Activated T-helper 1 cell treated with anti-CD3 and anti-CD28 coated beads, Interleukin-12 subunit alpha, Interleukin-12 subunit beta, Interleukin-2, Interleukin-4 antibody, amounts not matched to agents 30 ng/mL and 10 ng/mL and 1 ng/mL, durations not matched to agents 14 hours and 24 hours and 36 hours (primary cell): ENCODE results near the gene POLR1A. TPM values are rescaled to one million over a fixed set of nuclear protein-coding genes. Genes with fewer than 3 reads are reported as not detected.

Source experiments
- DNase-seq: peaks from one replicate; pipeline ENCODE4 v3.0.0; 2021; ENCODE audit warnings: low spot score
- H3K27ac Mint-ChIP-seq: one replicate; pipeline ENCODE4 v1.8.0; 2021; ENCODE audit warnings: mild to moderate bottlenecking, mixed read lengths
- H3K27me3 Mint-ChIP-seq: one replicate; pipeline ENCODE4 v1.8.0; 2022; ENCODE audit warnings: mild to moderate bottlenecking, moderate library complexity, mixed read lengths; ENCODE audit not compliant: insufficient read depth
- H3K36me3 Mint-ChIP-seq: one replicate; pipeline ENCODE4 v1.8.0; 2021; ENCODE audit warnings: low read depth, mixed read lengths
- H3K4me1 Mint-ChIP-seq: one replicate; pipeline ENCODE4 v1.8.0; 2021; ENCODE audit warnings: low read depth, mixed read lengths
- H3K4me3 Mint-ChIP-seq: one replicate; pipeline ENCODE4 v1.8.0; 2021; ENCODE audit warnings: mild to moderate bottlenecking, moderate library complexity, mixed read lengths
- H3K9me3 Mint-ChIP-seq: one replicate; pipeline ENCODE4 v1.8.0; 2021; ENCODE audit warnings: mixed read lengths
- intact Hi-C: fragments of 100-400 bp; cut with micrococcal nuclease; formaldehyde crosslinking; loops from one replicate; pipeline ENCODE4 v1.15.1; 2024
- total RNA-seq: library from RNA; stranded (reverse); gene quantifications from 2 replicates; pipeline ENCODE4 v1.2.3, GENCODE V29; 2022

Gene POLR1A
- total RNA-seq, 1 donor from 2014 or later: 69.7 TPM

DNA sequence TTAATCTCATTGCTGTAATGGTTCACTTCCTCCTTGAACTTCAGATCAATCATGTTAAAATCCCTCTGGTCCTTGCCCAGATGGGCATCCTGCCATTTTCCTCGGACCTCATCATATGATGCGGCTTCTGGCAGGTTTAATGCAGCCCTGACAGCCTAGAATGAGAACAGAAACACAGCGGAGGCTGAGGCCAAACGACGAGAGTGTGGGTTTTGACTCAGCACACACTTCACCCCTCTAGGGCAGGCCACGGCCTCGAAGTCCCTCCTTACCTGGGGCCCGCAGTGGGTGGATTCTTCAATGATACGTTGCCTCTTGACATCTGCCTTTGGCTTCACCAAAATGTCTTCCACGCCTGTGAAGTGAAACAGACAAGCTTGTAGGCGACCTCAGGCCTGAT, 56.8 kb downstream of the POLR1A start:
- no peak for DNase-seq
- Mint-ChIP-seq H3K27ac (no peak overlapping the region), H3K27me3 (no peaks in the 10 kb centered on the region), H3K4me1 (no peaks in the 10 kb centered on the region), H3K4me3 (no peak overlapping the region), H3K36me3 (peaks cover 46% of the 10 kb centered on the region), H3K9me3 (no peaks in the 10 kb centered on the region)
- intact Hi-C loops: no loop called here

DNA sequence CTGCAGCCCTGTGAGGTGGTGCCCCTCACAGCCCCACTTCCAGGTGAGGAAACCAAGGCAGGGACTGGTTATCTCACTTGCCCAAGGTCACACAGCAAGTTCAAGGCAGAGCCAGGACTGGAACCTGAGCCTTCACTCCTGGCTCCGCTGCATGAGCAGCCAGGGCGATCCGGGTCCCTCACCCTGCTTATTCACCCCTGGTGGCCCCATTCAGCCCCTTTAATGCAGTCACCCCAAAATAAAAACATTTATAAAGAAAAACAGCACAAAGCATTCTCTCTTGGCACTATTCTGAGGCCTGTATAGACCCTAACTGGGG, 57.3 kb downstream of the POLR1A start:
- H3K36me3 Mint-ChIP-seq: peaks cover 44% of the 10 kb centered on the region

DNA sequence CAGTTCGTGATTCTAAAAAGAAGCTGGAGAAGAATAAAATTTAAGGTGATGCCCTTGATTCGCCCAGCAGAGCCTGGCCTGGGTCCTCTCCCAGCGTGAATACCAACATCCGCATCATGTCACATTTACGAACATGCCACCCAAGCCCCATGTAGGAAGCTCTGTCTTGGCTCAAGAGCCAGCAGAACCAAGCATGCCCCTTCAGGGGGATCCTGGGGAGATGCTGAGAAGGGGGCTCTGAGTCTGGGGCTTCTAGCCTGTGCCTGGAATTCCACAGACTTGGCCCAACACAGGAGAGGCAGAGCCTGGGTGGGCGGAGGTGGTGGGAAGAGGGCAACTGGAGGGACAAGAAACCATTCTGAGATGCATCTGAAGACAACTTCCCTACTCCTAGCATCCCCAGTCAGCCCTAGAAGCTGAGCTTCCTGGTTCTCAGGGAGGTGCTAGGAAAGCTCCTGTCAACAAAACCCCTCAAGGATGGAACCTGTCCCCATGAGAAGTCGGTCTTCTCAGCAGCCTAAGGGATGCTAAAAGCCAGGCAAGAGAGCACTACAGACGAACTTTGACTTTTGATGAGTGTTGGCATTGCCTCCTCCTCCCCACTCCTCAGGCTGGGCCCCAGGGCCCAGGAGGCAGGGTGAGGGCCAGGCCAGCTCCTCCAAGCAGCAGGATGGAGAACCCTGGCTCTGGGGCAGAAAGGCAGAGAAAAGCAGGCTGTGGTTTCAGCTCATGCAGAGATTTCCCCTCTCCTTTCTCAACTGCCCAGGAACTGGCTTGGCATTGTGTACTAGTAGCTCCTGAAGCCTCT, 57.9 kb downstream of the POLR1A start:
- intact Hi-C loops: no loop called here
- DNase-seq: no peak
- no peaks in the 10 kb centered on the region for H3K27me3 Mint-ChIP-seq
- H3K27ac Mint-ChIP-seq: no peak overlapping the region
- H3K4me3 Mint-ChIP-seq: no peak overlapping the region
- no peaks in the 10 kb centered on the region for H3K4me1 Mint-ChIP-seq
- no peaks in the 10 kb centered on the region for H3K9me3 Mint-ChIP-seq
- H3K36me3 Mint-ChIP-seq: peaks cover 44% of the 10 kb centered on the region

More for the DNA sequence above, 57.3 kb downstream of the POLR1A start:
- Mint-ChIP-seq H3K4me3 (no peak overlapping the region), H3K4me1 (no peaks in the 10 kb centered on the region), H3K27ac (no peak overlapping the region), H3K9me3 (no peaks in the 10 kb centered on the region), H3K27me3 (no peaks in the 10 kb centered on the region)
- intact Hi-C loops: no loop called here
- DNase-seq: no peak

DNA sequence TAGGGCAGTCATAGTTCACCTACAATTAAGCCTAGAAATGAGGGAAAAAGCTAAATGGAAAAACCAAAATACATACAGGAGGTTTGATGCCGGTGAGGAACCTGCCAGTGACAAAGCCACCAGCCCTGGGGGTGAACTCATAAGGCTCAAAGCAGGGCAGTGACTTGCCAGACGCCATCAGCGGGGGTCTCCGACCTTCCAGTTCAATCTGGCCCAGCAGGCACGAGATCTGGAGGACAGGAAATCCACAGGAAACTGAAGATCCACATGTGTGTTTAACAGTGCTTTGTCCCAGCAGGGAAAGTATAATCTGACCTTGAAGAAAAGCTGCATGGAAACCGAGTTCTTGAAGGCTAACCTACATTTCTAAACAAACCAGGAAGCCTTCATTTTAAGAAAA, 60.1 kb downstream of the POLR1A start:
- Mint-ChIP-seq H3K9me3 (no peaks in the 10 kb centered on the region), H3K36me3 (peaks cover 54% of the 10 kb centered on the region), H3K27me3 (no peaks in the 10 kb centered on the region), H3K4me1 (peaks cover 9% of the 10 kb centered on the region), H3K27ac (no peak overlapping the region), H3K4me3 (no peak overlapping the region)
- no peak for DNase-seq
- intact Hi-C loops: no loop called here

DNA sequence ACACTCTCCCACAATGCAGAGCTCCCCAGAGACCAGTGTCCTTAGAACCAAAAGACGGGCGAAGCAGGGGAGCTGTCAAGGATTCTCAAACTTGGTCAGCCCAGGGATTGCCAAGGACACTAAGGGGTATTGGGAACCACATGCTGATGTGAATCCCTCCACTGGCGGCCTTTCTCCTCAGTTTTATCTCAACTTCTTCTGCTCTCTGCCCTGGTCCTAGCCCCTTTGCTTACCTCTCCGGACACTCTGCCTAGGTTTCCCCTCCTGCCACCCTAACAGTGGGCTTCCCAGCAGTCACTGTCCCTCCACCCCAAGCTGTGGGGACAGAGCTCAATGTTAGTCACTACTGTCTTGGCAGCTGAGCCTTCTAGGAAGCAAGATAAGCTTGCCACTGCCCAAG, 61.1 kb downstream of the POLR1A start:
- intact Hi-C loops: no loop called here
- H3K36me3 Mint-ChIP-seq: peaks cover 59% of the 10 kb centered on the region
- no peaks in the 10 kb centered on the region for H3K9me3 Mint-ChIP-seq
- no peaks in the 10 kb centered on the region for H3K27me3 Mint-ChIP-seq
- peak overlapping the region; percentile 29 for H3K27ac Mint-ChIP-seq
- H3K4me3 Mint-ChIP-seq: no peak overlapping the region
- peaks cover 18% of the 10 kb centered on the region for H3K4me1 Mint-ChIP-seq
- DNase-seq: no peak

DNA sequence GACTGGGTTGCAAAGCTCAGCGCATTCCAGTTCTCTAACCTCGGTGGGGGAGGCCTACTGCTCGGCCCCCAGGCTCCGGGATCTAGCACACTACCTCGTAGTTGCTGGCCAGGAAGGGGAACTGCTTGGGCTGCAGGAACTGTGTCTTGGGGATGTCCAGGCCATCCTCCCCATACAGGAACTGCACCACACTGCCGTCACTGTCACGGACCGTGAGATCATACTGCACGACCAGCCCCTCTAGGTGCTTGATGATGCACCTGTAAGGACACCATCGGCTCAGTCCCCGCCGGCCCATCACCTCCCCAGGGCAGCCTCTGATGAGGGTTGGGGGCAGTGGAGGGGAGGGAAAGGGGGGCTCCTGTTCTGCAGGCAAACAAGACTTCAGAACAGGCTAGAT, 61.6 kb downstream of the POLR1A start:
- Mint-ChIP-seq H3K4me3 (no peak overlapping the region), H3K36me3 (peaks cover 58% of the 10 kb centered on the region), H3K9me3 (no peaks in the 10 kb centered on the region), H3K27me3 (no peaks in the 10 kb centered on the region), H3K4me1 (peaks cover 24% of the 10 kb centered on the region), H3K27ac (no peak overlapping the region)
- DNase-seq: no peak
- intact Hi-C loops: no loop called here

DNA sequence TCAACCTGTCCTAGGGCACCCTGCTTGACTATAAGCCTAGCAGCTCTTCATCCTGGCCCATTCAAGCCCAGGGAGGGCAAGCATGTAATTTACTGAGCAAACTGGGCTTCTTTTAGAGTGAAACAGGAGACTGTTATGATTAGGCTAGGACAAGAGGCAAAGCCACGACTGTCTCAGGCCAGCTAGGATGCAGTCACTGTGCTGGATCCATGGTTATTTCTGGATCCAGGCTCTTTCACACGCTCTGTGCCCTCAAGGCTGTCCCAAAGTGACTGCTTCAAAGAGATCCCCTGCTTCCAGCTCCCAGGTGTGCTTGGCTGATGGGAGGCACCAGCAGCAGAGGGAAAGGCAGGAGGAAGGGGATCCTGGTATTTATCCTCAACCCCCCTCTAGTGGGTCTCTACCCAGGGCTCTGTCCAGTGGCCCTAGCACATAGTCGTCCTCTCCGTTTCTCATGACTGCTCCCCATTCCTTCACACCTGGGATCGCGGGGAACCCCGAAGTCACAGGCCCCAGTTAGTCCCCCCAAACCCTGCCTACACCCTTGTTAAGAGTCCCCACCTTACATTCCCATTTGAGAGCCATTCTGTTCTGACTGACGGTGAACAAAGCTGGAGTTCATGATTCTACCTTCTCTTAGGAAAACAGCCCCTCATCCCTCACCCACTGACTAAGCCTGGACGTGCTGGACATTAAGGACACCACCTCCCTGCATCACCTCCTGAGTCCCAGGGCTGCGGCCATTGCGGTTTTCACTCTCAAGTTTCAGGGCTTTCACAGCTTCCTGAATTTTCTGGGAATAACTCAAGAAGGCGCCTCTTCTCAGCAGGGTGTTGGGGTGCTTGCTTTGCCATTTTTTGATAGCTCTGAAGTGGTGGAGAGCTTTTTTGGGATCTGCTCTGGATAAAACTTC, 63.2 kb downstream of the POLR1A start:
- no peak for DNase-seq
- Mint-ChIP-seq H3K9me3 (no peaks in the 10 kb centered on the region), H3K27me3 (no peaks in the 10 kb centered on the region), H3K4me3 (no peak overlapping the region), H3K27ac (no peak overlapping the region), H3K4me1 (peaks cover 39% of the 10 kb centered on the region), H3K36me3 (peaks cover 67% of the 10 kb centered on the region)
- intact Hi-C loops: no loop called here

DNA sequence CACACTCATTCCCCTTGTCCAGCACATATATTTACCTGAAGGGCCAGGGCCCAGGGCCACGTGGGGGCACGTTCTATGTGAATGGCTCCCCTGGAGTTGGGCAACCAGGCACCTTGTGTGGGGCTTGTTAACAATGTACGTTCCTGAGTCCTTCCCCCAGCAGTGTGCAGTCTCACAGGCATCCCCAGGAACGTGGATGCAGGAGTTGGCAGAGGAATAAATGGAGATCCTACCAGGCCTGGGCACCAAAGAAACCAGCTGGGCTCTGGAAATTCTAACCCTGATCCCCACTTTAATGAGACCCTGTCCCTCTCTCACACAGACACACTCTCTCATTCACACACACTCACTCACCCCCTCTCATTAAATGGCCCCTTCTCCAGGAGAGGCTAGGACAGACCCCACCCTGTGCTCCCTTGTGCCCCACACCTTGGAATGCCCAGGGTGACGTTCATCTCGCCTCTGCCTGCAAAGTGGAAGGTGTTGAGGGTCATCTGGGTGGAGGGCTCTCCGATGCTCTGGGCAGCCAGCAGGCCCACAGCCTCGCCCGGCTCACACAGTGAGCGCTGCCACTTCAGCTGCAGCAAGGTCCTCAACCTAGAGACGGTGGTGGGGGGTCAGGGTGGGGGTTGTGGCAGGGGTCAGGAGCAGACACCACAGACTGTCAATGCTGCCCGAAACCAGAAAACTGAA, 65.6 kb downstream of the POLR1A start:
- Mint-ChIP-seq H3K27ac (peak overlapping the region; percentile 28), H3K4me3 (no peak overlapping the region), H3K9me3 (no peaks in the 10 kb centered on the region), H3K4me1 (peaks cover 63% of the 10 kb centered on the region), H3K27me3 (no peaks in the 10 kb centered on the region), H3K36me3 (peaks cover 61% of the 10 kb centered on the region)
- intact Hi-C loops: loop anchor here (2.0 to 5.0 kb wide), 7 partner anchors 29 to 402 kb away; partner anchors contain the start of genes ATOH8, IMMT, KDM3A and MRPL35
- DNase-seq: no peak

DNA sequence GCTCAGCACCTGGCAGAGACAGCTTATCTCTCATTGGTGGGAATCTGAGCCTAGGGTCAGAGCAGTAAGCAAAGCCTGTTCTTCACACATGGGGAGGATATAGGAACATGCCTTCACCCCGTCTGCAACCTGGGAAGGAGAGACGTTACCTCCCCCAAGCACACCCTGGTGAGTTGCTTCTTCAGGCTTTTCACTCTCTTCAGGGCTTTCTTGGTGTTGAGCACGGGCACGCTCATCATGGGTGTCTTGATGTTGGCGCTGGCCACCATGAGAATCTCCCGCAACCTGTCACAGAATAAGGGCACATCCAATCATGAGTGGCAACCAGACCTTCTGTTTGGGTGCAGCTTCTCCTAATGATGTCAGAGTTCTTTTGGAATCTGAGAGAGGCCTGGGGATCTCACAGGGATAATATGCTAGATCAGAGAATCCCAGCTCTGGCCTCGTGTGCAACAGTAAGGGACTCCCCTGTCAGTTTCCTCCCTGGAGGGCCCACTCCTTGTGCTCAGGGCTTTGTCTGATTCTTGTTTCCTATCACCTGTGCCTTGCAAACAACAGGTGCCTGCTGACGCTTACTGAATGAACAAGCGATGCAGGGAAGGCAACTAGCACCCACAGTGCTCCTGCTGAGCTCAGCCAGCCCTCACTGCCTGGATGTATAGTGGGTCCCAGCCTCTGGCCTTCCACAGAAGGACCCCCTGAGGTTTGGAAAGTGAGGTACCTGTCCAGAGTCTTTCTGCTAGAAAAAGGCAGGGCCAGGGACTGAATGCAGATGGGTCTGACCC, 66.3 kb downstream of the POLR1A start:
- H3K4me3 Mint-ChIP-seq: no peak overlapping the region
- intact Hi-C loops: loop anchor here (2.0 to 5.0 kb wide), 7 partner anchors 29 to 403 kb away; partner anchors contain the start of genes ATOH8, IMMT, KDM3A and MRPL35
- peak overlapping the region; percentile 93 for H3K27ac Mint-ChIP-seq
- H3K4me1 Mint-ChIP-seq: peaks cover 68% of the 10 kb centered on the region
- no peaks in the 10 kb centered on the region for H3K9me3 Mint-ChIP-seq
- no peaks in the 10 kb centered on the region for H3K27me3 Mint-ChIP-seq
- peaks cover 58% of the 10 kb centered on the region for H3K36me3 Mint-ChIP-seq
- no peak for DNase-seq

DNA sequence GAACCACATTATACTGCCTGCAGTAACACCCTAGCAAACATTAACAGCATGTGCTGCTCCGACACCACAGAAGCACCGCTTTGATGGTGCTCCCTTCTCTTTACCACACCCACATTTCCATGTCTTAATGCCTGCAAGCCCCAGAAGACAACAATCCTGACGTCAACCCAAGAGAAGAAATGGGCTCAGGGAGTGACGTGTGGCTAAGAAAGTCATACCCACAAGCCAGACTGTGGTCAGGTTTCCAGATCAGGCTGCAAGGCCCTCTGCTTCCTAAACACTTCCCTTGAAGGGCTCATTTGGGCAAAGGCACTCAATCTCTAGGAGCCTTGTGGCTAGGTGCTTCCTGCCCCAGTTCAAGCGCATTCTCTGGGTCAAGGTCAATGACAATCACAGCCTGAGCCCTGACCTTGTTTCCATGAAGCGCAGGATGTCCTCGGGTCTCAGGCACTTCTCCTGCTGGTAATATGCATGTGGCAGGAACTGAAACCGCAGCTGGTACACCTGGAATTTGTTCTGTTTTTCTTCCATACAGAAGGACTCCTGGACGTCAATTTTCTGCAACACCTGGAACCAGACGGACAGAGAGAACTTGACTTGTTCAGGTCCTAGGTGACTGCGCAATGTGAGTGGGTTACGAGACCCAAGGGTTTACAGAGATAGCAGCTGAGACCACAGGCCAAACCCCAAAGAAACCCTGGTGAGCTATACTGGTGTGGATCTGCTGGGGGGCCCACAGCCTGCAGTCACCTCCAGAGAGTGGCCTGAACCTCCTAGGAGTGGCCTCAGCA, 67.2 kb downstream of the POLR1A start:
- Mint-ChIP-seq H3K27ac (peak overlapping the region; percentile 93), H3K36me3 (peaks cover 60% of the 10 kb centered on the region), H3K9me3 (no peaks in the 10 kb centered on the region), H3K4me1 (peaks cover 73% of the 10 kb centered on the region), H3K27me3 (no peaks in the 10 kb centered on the region), H3K4me3 (peak overlapping the region; percentile 77)
- DNase-seq: peak; percentile 81
- intact Hi-C loops: loop anchor here (1.0 to 5.0 kb wide), 14 partner anchors 30 to 404 kb away; partner anchors contain the start of genes ATOH8, IMMT, KDM3A and MRPL35

DNA sequence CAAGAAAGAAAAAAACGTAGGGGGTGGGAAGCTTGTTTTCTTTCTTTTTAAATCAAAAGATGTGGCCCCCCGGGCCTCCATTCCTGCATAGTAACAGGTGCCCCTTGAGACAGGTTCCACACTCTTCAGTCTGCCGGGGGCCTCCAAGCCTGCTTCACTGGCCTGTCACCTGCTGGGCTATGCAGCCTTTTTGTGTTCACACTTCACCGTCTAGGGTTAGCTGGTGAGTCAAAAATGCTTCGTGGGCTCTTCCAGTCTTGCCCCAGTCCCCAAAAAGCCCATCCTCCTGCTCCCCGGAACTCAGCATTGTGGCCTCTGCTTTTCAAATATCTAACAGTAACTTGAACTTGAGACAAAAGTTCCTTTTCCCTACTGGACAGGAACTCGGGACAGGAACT, 67.9 kb downstream of the POLR1A start:
- peak overlapping the region; percentile 93 for H3K27ac Mint-ChIP-seq
- no peaks in the 10 kb centered on the region for H3K27me3 Mint-ChIP-seq
- peak overlapping the region; percentile 77 for H3K4me3 Mint-ChIP-seq
- no peaks in the 10 kb centered on the region for H3K9me3 Mint-ChIP-seq
- peaks cover 61% of the 10 kb centered on the region for H3K36me3 Mint-ChIP-seq
- no peak for DNase-seq
- intact Hi-C loops: loop anchor here (1.0 to 5.0 kb wide), 14 partner anchors 31 to 405 kb away; partner anchors contain the start of genes ATOH8, IMMT, KDM3A and MRPL35
- H3K4me1 Mint-ChIP-seq: peaks cover 73% of the 10 kb centered on the region
